ENCODE results near the gene OR1G1. TPM values are rescaled to one million over a fixed set of nuclear protein-coding genes. Genes with fewer than 3 reads are reported as not detected.
"Not testable (repeated sequence)": the region's sequence is repeated elsewhere in the genome, so short reads cannot be mapped to it uniquely, and the experiment has no call there.

OR1G1 gene
- not detected in 2 replicates for total RNA-seq (2022)
- not detected for Bru-seq, nascent RNA
- not detected for BruChase-seq, experiment 1, labeled RNA remaining after a 2-hour chase
- not detected for BruChase-seq, experiment 2, labeled RNA remaining after a 6-hour chase
- long read RNA-seq = 0 reads

DNA sequence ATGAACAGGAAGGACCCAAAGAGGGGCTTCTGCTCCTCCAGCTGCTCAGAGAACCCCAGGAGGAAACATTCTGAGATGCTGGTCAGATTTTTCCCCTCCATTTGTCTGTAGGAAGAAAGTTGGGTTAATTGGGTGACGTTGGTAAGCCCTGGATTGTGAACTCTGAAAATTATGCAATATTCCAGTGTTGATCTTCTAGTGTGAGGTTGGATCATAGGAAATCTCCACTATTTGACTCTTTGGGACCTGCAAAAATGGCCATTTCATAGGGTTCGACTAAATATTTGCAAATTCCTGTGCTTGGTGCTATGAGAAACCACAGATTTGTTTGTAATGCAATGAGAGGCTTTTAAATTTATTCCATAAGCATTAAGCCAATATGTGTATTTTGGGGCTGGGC lies at the start of gene OR1G1:
OR1G1 (minus strand) TSS at position 101 of the 400 bp plus-strand sequence; CDS start at position 101, 0 bp downstream.
- H3K4me1 ChIP-seq = no peaks in the 10 kb centered on the region
- CTCF ChIA-PET = no interaction called here
- Mint-ChIP-seq H3K9me3 (ENCODE audit: unreplicated experiment) (no peaks in the 10 kb centered on the region), H3K4me1 (ENCODE audit: low read depth, unreplicated experiment) (no peaks in the 10 kb centered on the region), H3K4me3 (ENCODE audit: unreplicated experiment) (no peak within 1 kb of the TSS), H3K27me3 (ENCODE audit: insufficient read depth, unreplicated experiment) (peaks cover 23% of the 10 kb centered on the region), H3K27ac (ENCODE audit: unreplicated experiment) (no peak within 1 kb of the TSS), H3K36me3 (ENCODE audit: insufficient read depth, unreplicated experiment) (no peaks in the 10 kb centered on the region)
- intact Hi-C loops (cut with micrococcal nuclease; ENCODE audit: unreplicated experiment) = no loop called here
- no peak for DNase-seq
- no peaks in the 10 kb centered on the region; the same call in none of the 2 replicates for H3K27me3 ChIP-seq (replicated peaks; ENCODE audit: control insufficient read depth, insufficient read depth, low read length)
- H3K36me3 ChIP-seq (ENCODE audit: control insufficient read depth, insufficient read depth, low read length) = no peaks in the 10 kb centered on the region
- no peaks in the 10 kb centered on the region for H3K9me3 ChIP-seq
- POLR2A ChIA-PET = no interaction called here
- H3K4me3 ChIP-seq (ENCODE audit: low read depth, low read length) = no peak within 1 kb of the TSS
- TF ChIP-seq, protein P1, sequence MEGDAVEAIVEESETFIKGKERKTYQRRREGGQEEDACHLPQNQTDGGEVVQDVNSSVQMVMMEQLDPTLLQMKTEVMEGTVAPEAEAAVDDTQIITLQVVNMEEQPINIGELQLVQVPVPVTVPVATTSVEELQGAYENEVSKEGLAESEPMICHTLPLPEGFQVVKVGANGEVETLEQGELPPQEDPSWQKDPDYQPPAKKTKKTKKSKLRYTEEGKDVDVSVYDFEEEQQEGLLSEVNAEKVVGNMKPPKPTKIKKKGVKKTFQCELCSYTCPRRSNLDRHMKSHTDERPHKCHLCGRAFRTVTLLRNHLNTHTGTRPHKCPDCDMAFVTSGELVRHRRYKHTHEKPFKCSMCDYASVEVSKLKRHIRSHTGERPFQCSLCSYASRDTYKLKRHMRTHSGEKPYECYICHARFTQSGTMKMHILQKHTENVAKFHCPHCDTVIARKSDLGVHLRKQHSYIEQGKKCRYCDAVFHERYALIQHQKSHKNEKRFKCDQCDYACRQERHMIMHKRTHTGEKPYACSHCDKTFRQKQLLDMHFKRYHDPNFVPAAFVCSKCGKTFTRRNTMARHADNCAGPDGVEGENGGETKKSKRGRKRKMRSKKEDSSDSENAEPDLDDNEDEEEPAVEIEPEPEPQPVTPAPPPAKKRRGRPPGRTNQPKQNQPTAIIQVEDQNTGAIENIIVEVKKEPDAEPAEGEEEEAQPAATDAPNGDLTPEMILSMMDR (IDR thresholded peaks at IDR 0.05; ENCODE audit: insufficient read depth in 1 of 2, low read depth in 1 of 2, low read length in 1 of 2, severe bottlenecking in 1 of 2, unreplicated experiment in 1 of 2) = no peak
- BruUV-seq (replicated peaks) = no TSS peak

DNA sequence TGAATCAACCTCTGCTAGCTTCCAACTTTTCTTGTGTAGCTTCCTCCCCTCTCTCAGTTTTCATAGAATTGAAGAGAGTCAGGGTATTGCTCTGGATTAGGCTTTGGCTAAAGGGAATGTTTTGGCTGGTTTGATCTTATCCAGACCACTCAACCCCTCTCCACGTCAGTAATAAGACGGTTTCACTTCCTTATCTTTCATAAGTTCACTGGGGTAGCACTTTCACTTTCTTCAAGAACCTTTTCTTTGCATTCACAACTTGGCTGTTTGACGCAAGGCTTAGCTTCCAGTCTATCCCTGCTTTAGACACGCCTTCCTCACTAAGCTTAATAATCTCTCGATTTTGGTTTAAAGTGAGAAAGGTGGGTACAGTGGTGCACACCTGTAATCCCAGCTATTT lies 40.2 kb upstream of the OR1G1 start:
- POLR2A ChIA-PET = no interaction called here
- no TSS peak for BruUV-seq (replicated peaks)
- no peak overlapping the region for H3K4me3 Mint-ChIP-seq (ENCODE audit: unreplicated experiment)
- TF ChIP-seq, protein P1 (IDR thresholded peaks at IDR 0.05; ENCODE audit: insufficient read depth in 1 of 2, low read depth in 1 of 2, low read length in 1 of 2, severe bottlenecking in 1 of 2, unreplicated experiment in 1 of 2) = no peak
- Histone ChIP-seq H3K36me3 (ENCODE audit: control insufficient read depth, insufficient read depth, low read length) (no peaks in the 10 kb centered on the region), H3K4me3 (ENCODE audit: low read depth, low read length) (no peak overlapping the region), H3K4me1 (no peaks in the 10 kb centered on the region), H3K9me3 (no peaks in the 10 kb centered on the region; the same call in 1 of the 2 replicates), H3K27me3 (replicated peaks; ENCODE audit: control insufficient read depth, insufficient read depth, low read length) (no peaks in the 10 kb centered on the region)
- DNase-seq = no peak
- H3K4me1 Mint-ChIP-seq (ENCODE audit: low read depth, unreplicated experiment) = no peaks in the 10 kb centered on the region
- H3K27me3 Mint-ChIP-seq (ENCODE audit: insufficient read depth, unreplicated experiment) = peaks cover 18% of the 10 kb centered on the region
- H3K9me3 Mint-ChIP-seq (ENCODE audit: unreplicated experiment) = no peaks in the 10 kb centered on the region
- no peaks in the 10 kb centered on the region for H3K36me3 Mint-ChIP-seq (ENCODE audit: insufficient read depth, unreplicated experiment)
- CTCF ChIA-PET = no interaction called here
- H3K27ac Mint-ChIP-seq (ENCODE audit: unreplicated experiment) = no peak overlapping the region
- intact Hi-C loops (cut with micrococcal nuclease; ENCODE audit: unreplicated experiment) = no loop called here

DNA sequence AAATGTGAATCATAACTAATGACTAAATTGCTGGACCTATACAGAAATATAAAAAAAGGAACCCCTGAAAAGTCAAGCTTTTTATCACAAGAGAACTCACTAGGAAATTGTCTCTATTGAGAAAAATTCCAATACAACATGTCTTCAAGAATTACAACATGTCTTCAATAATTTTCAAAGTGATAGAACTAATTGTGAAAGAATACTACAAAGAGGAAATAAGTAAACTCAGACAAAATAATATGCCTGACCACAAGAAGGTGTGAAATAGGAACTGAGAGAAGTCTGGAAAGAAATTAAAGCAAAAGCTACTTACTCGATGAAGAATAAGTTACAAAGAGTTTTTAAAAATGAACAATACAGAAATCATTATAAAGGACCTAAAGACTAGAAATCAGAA lies 29.9 kb upstream of the OR1G1 start:
- no peak overlapping the region for H3K4me3 ChIP-seq (ENCODE audit: low read depth, low read length)
- TF ChIP-seq, protein P1 (IDR thresholded peaks at IDR 0.05; ENCODE audit: insufficient read depth in 1 of 2, low read depth in 1 of 2, low read length in 1 of 2, severe bottlenecking in 1 of 2, unreplicated experiment in 1 of 2) = no peak
- Mint-ChIP-seq H3K4me1 (ENCODE audit: low read depth, unreplicated experiment) (no peaks in the 10 kb centered on the region), H3K9me3 (ENCODE audit: unreplicated experiment) (no peaks in the 10 kb centered on the region), H3K27me3 (ENCODE audit: insufficient read depth, unreplicated experiment) (peaks cover 35% of the 10 kb centered on the region), H3K4me3 (ENCODE audit: unreplicated experiment) (no peak overlapping the region), H3K36me3 (ENCODE audit: insufficient read depth, unreplicated experiment) (no peaks in the 10 kb centered on the region), H3K27ac (ENCODE audit: unreplicated experiment) (no peak overlapping the region)
- no peaks in the 10 kb centered on the region for H3K27me3 ChIP-seq (replicated peaks; ENCODE audit: control insufficient read depth, insufficient read depth, low read length)
- POLR2A ChIA-PET = no interaction called here
- DNase-seq = no peak
- CTCF ChIA-PET = no interaction called here
- no TSS peak for BruUV-seq (replicated peaks)
- H3K9me3 ChIP-seq = no peaks in the 10 kb centered on the region
- intact Hi-C loops (cut with micrococcal nuclease; ENCODE audit: unreplicated experiment) = no loop called here
- H3K36me3 ChIP-seq (ENCODE audit: control insufficient read depth, insufficient read depth, low read length) = no peaks in the 10 kb centered on the region
- no peaks in the 10 kb centered on the region for H3K4me1 ChIP-seq

DNA sequence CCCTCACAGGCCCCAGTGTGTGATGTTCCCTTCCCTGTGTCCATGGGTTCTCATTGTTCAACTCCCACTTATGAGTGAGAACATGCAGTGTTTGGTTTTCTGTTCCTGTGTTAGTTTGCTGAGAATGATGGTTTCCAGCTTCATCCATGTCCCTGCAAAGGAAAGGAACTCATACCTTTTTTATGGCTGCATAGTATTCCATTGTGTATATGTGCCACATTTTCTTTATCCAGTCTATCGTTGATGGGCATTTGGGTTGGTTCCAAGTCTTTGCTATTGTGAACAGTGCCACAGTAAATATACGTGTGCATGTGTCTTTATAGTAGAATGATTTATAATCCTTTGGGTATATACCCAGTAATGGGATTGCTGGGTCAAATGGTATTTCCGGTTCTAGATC lies 10.1 kb upstream of the OR1G1 start:
- H3K9me3 Mint-ChIP-seq (ENCODE audit: unreplicated experiment); POLR2A ChIA-PET; H3K9me3 ChIP-seq; H3K27me3 ChIP-seq (replicated peaks; ENCODE audit: control insufficient read depth, insufficient read depth, low read length); CTCF ChIA-PET; H3K36me3 Mint-ChIP-seq (ENCODE audit: insufficient read depth, unreplicated experiment); H3K4me3 Mint-ChIP-seq (ENCODE audit: unreplicated experiment); DNase-seq; H3K27ac Mint-ChIP-seq (ENCODE audit: unreplicated experiment); H3K4me1 ChIP-seq; BruUV-seq (replicated peaks); H3K4me1 Mint-ChIP-seq (ENCODE audit: low read depth, unreplicated experiment); H3K4me3 ChIP-seq (ENCODE audit: low read depth, low read length); H3K36me3 ChIP-seq (ENCODE audit: control insufficient read depth, insufficient read depth, low read length); intact Hi-C loops (cut with micrococcal nuclease; ENCODE audit: unreplicated experiment): not testable (repeated sequence)
- peaks cover 19% of the 10 kb centered on the region for H3K27me3 Mint-ChIP-seq (ENCODE audit: insufficient read depth, unreplicated experiment)
